ENCODE measurements around the gene AKT3. TPM values are rescaled to one million over a fixed set of nuclear protein-coding genes. Genes with fewer than 3 reads are reported as not detected.

Gene AKT3
- total RNA-seq, 1 experiment from 2014 or later: 18.7 TPM

GRCh38 chr1:243441601-243442000, 408.4 kb downstream of the AKT3 start:
- Histone ChIP-seq H3K27ac (ENCODE audit: low read length) (no peak overlapping the region), H3K9me2 (replicated peaks; ENCODE audit: low read length) (no peaks in the 10 kb centered on the region), H3K4me2 (ENCODE audit: low read length) (no peak overlapping the region), H4K20me1 (ENCODE audit: low read length) (no peaks in the 10 kb centered on the region), H3K27me3 (ENCODE audit: low read length) (no peaks in the 10 kb centered on the region), H3K36me3 (ENCODE audit: low read depth, low read length) (no peaks in the 10 kb centered on the region), H3F3A (ENCODE audit: low read length, unreplicated experiment) (no peaks in the 10 kb centered on the region), H2AFZ (ENCODE audit: low read length) (no peak overlapping the region), H3K4me1 (ENCODE audit: insufficient read depth, low read length) (no peaks in the 10 kb centered on the region), H3K9ac (ENCODE audit: low read length) (no peak overlapping the region), H3K9me3 (ENCODE audit: low read length) (no peaks in the 10 kb centered on the region), H3K79me2 (ENCODE audit: low read length) (no peaks in the 10 kb centered on the region), H3K4me3 (ENCODE audit: low read length) (no peak overlapping the region)
- BruUV-seq (replicated peaks): no TSS peak
- DNase-seq: no peak
- intact Hi-C loops (cut with micrococcal nuclease): no loop called here
- no peak for ATAC-seq
- POLR2A ChIA-PET (ENCODE audit: unreplicated experiment): no interaction called here
- CTCF ChIA-PET: no interaction called here
- TF ChIP-seq EZH2 (IDR thresholded peaks at IDR 0.05; ENCODE audit: low read length, unreplicated experiment): no peak
- TF ChIP-seq CTCF (conservative IDR thresholded peaks at IDR 0.05; ENCODE audit: low read depth, low read length): no peak
- TF ChIP-seq EZH2phosphoT487 (IDR thresholded peaks at IDR 0.05; ENCODE audit: borderline replicate concordance, low read length): no peak

- no TSS peak for BruUV-seq (replicated peaks)
- intact Hi-C loops (cut with micrococcal nuclease): no loop called here
- Histone ChIP-seq H3K9me2 (replicated peaks; ENCODE audit: low read length) (no peaks in the 10 kb centered on the region), H3K36me3 (ENCODE audit: low read depth, low read length) (no peaks in the 10 kb centered on the region), H3K4me3 (ENCODE audit: low read length) (no peak overlapping the region), H3K4me1 (ENCODE audit: insufficient read depth, low read length) (no peaks in the 10 kb centered on the region), H3K79me2 (ENCODE audit: low read length) (no peaks in the 10 kb centered on the region), H3F3A (ENCODE audit: low read length, unreplicated experiment) (no peaks in the 10 kb centered on the region), H4K20me1 (ENCODE audit: low read length) (no peaks in the 10 kb centered on the region), H3K27ac (ENCODE audit: low read length) (no peak overlapping the region), H3K4me2 (ENCODE audit: low read length) (no peak overlapping the region), H3K27me3 (ENCODE audit: low read length) (no peaks in the 10 kb centered on the region), H3K9me3 (ENCODE audit: low read length) (no peaks in the 10 kb centered on the region), H2AFZ (ENCODE audit: low read length) (no peak overlapping the region), H3K9ac (ENCODE audit: low read length) (no peak overlapping the region)
- ATAC-seq (no peak), DNase-seq (no peak)
- no peak for TF ChIP-seq EZH2phosphoT487 (IDR thresholded peaks at IDR 0.05; ENCODE audit: borderline replicate concordance, low read length)
- TF ChIP-seq CTCF (conservative IDR thresholded peaks at IDR 0.05; ENCODE audit: low read depth, low read length): no peak
- ChIA-PET CTCF (no interaction called here), POLR2A (ENCODE audit: unreplicated experiment) (no interaction called here)
Measured at GRCh38 chr1:243440406-243440805, 409.6 kb downstream of the AKT3 start.

GRCh38 chr1:243438815-243439214, 411.2 kb downstream of the AKT3 start:
- no peaks in the 10 kb centered on the region for H3K9me3 ChIP-seq (ENCODE audit: low read length)
- TF ChIP-seq CTCF (conservative IDR thresholded peaks at IDR 0.05; ENCODE audit: low read depth, low read length) (no peak), EZH2phosphoT487 (IDR thresholded peaks at IDR 0.05; ENCODE audit: borderline replicate concordance, low read length) (no peak), EZH2 (IDR thresholded peaks at IDR 0.05; ENCODE audit: low read length, unreplicated experiment) (no peak)
- H3K27ac ChIP-seq (ENCODE audit: low read length): no peak overlapping the region
- POLR2A ChIA-PET (ENCODE audit: unreplicated experiment): no interaction called here
- H3K4me3 ChIP-seq (ENCODE audit: low read length): no peak overlapping the region
- CTCF ChIA-PET: no interaction called here
- no peaks in the 10 kb centered on the region for H3K9me2 ChIP-seq (replicated peaks; ENCODE audit: low read length)
- no peaks in the 10 kb centered on the region for H3K27me3 ChIP-seq (ENCODE audit: low read length)
- no peaks in the 10 kb centered on the region for H3K79me2 ChIP-seq (ENCODE audit: low read length)
- no TSS peak for BruUV-seq (replicated peaks)
- intact Hi-C loops (cut with micrococcal nuclease): no loop called here
- no peak overlapping the region for H2AFZ ChIP-seq (ENCODE audit: low read length)
- no peak for DNase-seq
- no peak for ATAC-seq
- no peak overlapping the region for H3K9ac ChIP-seq (ENCODE audit: low read length)
- H4K20me1 ChIP-seq (ENCODE audit: low read length): no peaks in the 10 kb centered on the region
- no peaks in the 10 kb centered on the region for H3K36me3 ChIP-seq (ENCODE audit: low read depth, low read length)
- no peaks in the 10 kb centered on the region for H3F3A ChIP-seq (ENCODE audit: low read length, unreplicated experiment)
- H3K4me1 ChIP-seq (ENCODE audit: insufficient read depth, low read length): no peaks in the 10 kb centered on the region
- H3K4me2 ChIP-seq (ENCODE audit: low read length): no peak overlapping the region

Other genes starting within 250 kb of the AKT3 start
- gene ZBTB18, start 201.0 kb upstream of the AKT3 start, total RNA-seq (2014; rRNA removed): 16.8 and 18.4 TPM in 2 replicates